GM12801 (cell line): ENCODE measurements around the gene STIMATE.

Experiments used
- CTCF ChIP-seq: IDR thresholded peaks from one replicate; pipeline ENCODE4 v1.5.1; 2011; ENCODE audit warnings: control low read depth; ENCODE audit not compliant: insufficient read length; ENCODE audit errors: extremely low read depth

Gene STIMATE

GRCh38 chr3:52907497-52907896 is 10.1 kb upstream of the STIMATE start:
- TF ChIP-seq CTCF = no peak

GRCh38 chr3:52904552-52904951 is 7.2 kb upstream of the STIMATE start:
- TF ChIP-seq CTCF = no peak

GRCh38 chr3:52904000-52904399 is 6.7 kb upstream of the STIMATE start:
- no peak for TF ChIP-seq CTCF

- no peak for TF ChIP-seq CTCF
Measured at GRCh38 chr3:52896613-52897012, 735 bp downstream of the STIMATE start.

GRCh38 chr3:52896151-52896550 is 1.2 kb downstream of the STIMATE start:
- TF ChIP-seq CTCF = no peak

- no peak for TF ChIP-seq CTCF
Measured at GRCh38 chr3:52895418-52895817, 1.9 kb downstream of the STIMATE start.

GRCh38 chr3:52894756-52895155 is 2.6 kb downstream of the STIMATE start:
- TF ChIP-seq CTCF = no peak

GRCh38 chr3:52893723-52894122 is 3.6 kb downstream of the STIMATE start:
- TF ChIP-seq CTCF = no peak
